Kidney epithelial cell (primary cell): ENCODE results near the gene TSHZ3. TPM values are rescaled to one million over a fixed set of nuclear protein-coding genes. Genes with fewer than 3 reads are reported as not detected.

Experiments used
- DNase-seq: peaks from one replicate; pipeline ENCODE4 v3.0.0-alpha.2; 2010; ENCODE audit warnings: low read depth
- H3K27me3 ChIP-seq: 2 replicates; pipeline ENCODE4 v1.6.0; 2011; ENCODE audit warnings: low read length; ENCODE audit not compliant: control insufficient read depth, insufficient read depth
- H3K36me3 ChIP-seq: 2 replicates; pipeline ENCODE4 v1.5.1; 2011; ENCODE audit warnings: low read length; ENCODE audit not compliant: control insufficient read depth, insufficient read depth
- H3K4me3 ChIP-seq: 2 replicates; pipeline ENCODE4 v1.5.1; 2011; ENCODE audit warnings: low read depth, mild to moderate bottlenecking, control low read depth, low read length
- total RNA-seq: library from RNA; depleted of rRNA; stranded (reverse); fragments of >200 nt; gene quantifications from 2 replicates; pipeline ENCODE4 v1.2.3, GENCODE V29; 2015
- TF ChIP-seq, protein P1 (sequence below): IDR thresholded peaks from 2 replicates; pipeline ENCODE4 v1.5.1; 2011; ENCODE audit warnings: mild to moderate bottlenecking, moderate library complexity, low read length, control low read depth, inconsistent platforms; ENCODE audit not compliant: insufficient read depth, poor library complexity, severe bottlenecking

TSHZ3 gene
- total RNA-seq, 1 donor from 2014 or later: 2.4 TPM

DNA sequence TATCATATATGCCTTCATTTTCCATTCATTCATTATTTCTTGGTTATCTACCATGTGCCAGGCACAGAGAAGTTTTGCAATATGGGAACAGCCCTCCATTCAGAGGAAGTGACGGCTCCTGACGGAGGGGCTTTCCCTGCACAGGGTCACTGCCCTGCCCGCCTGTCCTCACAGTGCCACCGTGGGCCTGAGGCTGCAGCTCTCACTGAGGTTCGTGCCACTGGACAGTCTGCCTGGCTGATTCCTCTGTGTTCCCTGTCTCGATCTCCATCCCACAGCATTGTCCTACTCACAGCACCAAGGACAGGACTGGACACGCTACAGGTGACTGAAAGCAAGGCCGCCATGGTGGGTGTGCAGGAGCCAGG, 92.7 kb downstream of the TSHZ3 start:
- H3K27me3 ChIP-seq: peaks cover 2% of the 10 kb centered on the region
- H3K4me3 ChIP-seq: no peak overlapping the region
- no peaks in the 10 kb centered on the region for H3K36me3 ChIP-seq
- TF ChIP-seq, protein P1, sequence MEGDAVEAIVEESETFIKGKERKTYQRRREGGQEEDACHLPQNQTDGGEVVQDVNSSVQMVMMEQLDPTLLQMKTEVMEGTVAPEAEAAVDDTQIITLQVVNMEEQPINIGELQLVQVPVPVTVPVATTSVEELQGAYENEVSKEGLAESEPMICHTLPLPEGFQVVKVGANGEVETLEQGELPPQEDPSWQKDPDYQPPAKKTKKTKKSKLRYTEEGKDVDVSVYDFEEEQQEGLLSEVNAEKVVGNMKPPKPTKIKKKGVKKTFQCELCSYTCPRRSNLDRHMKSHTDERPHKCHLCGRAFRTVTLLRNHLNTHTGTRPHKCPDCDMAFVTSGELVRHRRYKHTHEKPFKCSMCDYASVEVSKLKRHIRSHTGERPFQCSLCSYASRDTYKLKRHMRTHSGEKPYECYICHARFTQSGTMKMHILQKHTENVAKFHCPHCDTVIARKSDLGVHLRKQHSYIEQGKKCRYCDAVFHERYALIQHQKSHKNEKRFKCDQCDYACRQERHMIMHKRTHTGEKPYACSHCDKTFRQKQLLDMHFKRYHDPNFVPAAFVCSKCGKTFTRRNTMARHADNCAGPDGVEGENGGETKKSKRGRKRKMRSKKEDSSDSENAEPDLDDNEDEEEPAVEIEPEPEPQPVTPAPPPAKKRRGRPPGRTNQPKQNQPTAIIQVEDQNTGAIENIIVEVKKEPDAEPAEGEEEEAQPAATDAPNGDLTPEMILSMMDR: no peak
- no peak for DNase-seq

DNA sequence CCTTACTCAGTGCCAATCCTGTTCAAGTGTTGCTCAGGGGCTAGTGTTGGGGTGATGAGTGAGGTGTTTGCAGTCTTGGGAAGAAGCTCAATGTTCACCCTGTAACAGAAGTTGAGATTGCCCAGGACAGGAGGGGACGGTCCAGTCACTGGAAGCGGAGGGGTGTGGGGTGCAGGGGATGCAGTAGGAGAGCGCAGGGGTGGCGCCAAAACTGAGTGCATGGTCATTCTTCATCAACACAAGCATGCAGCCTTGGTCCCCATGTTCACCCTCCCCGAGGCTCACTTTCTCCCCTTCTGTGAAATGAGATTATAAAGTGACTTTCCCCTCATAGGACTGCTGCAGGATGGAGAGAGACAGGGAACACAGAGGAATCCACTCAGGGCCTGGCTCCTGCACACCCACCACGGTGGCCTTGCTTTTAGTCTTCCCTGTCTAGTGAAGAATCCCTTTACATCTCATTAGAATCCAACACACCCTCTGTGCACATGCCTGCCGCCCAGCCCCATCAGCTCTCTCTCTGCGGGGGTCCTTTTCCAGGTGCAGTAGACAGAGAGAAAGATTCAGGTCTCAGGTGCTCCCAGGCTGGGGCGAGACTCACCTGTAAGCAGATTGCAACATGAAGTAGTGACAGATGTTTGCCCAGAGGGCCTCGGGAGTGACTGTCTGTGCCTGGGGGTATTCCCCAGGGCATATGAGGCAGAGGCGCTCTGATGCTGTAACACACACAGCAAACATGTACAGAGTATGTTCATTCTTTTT, 93.2 kb downstream of the TSHZ3 start:
- H3K36me3 ChIP-seq: no peaks in the 10 kb centered on the region
- no peak overlapping the region for H3K4me3 ChIP-seq
- H3K27me3 ChIP-seq: no peaks in the 10 kb centered on the region
- no peak for DNase-seq
- TF ChIP-seq, protein P1: no peak

DNA sequence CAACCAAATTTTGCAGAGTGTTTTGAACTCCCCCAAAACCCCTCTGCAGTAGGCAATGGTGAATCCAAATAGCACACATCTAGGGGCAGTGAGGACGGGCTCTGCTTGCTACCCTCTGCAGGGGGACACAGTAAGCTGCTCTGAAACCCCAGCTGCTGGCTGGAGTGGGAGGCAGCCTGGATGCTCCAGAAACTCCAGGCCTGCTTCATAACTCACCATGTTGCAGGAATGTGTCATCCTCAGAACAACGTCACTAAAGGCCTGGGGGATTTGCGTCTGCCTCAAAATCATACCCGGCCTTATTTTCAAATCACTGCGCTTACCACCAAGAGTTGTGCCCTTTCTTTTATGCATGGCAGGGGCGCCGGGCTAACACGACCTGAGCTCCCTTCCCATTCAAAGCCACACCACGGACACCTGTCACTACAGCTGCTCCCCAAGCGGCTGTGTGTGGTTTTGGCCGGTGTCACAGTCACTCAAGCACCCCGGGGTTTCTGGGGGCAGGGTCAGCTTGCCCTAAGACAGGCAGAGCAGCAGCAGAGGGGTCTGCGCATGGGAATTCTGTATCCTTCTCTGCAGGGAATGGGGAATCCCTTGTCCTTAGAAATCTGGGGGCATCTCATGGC, 93.9 kb downstream of the TSHZ3 start:
- DNase-seq: no peak
- no peak overlapping the region for H3K4me3 ChIP-seq
- TF ChIP-seq, protein P1: no peak
- H3K27me3 ChIP-seq: no peaks in the 10 kb centered on the region
- no peaks in the 10 kb centered on the region for H3K36me3 ChIP-seq

DNA sequence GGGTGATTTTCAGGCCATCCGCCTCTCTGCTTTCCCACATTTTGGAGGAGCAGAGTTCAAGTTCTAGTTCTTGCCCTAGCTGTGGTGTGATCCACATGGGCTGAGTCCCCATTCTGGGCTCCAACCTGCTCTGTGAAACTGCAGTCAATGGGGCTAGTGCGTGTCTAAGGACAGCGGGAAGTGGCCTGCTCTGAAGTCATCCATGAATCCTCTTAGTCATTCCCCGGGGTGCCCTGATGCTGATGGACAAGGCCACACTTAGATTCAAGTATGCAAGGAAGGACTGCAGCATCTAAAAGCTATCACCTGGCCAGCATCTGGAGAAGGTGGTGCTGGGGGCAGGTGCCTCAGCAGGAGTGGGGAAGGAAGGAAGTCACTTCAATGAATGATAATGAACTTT, 94.6 kb downstream of the TSHZ3 start:
- TF ChIP-seq, protein P1: no peak
- Histone ChIP-seq H3K27me3 (no peaks in the 10 kb centered on the region), H3K36me3 (no peaks in the 10 kb centered on the region), H3K4me3 (no peak overlapping the region)
- DNase-seq: no peak

DNA sequence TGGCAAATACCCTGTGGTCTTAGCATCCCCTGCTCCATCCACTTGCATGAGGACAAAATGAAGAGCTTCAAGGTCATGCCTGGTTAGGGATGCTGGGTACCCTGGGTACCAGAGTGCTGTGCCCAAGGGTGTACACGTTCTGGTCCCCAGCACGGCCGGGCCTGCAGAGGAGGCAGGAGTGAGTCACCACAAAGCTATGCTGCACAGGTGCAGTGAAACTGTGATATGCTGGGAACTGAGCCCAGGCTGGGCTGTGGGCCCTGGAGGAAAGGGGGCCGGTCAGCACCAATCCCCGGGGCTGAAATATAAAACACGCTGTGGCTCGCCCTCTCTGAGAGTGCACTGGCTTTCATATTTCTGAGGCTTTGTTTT, 95.1 kb downstream of the TSHZ3 start:
- H3K4me3 ChIP-seq: no peak overlapping the region
- TF ChIP-seq, protein P1: no peak
- no peaks in the 10 kb centered on the region for H3K27me3 ChIP-seq
- H3K36me3 ChIP-seq: no peaks in the 10 kb centered on the region
- no peak for DNase-seq
